Uterus (tissue), 4 donors: ENCODE results near the gene RPS16. TPM values are rescaled to one million over a fixed set of nuclear protein-coding genes. Genes with fewer than 3 reads are reported as not detected.

Source experiments
- DNase-seq, 2 donors: peaks; one replicate each; pipeline ENCODE4 v3.0.0-alpha.2; 2019 to 2020
- H3K27ac ChIP-seq, 2 donors: fragments of 200-600 bp; sonication (generic); 1 replicate in 1 of 2; 2 replicates in 1 of 2; pipeline ENCODE4 v1.5.1; 2016 to 2018
- H3K27me3 ChIP-seq, 2 donors: fragments of 200-600 bp; sonication (generic); one replicate each; pipeline ENCODE4 v1.5.1; 2018 to 2019; ENCODE audit warnings: control low read depth in 1 of 2
- H3K36me3 ChIP-seq, 2 donors: fragments of 200-600 bp; sonication (generic); one replicate each; pipeline ENCODE4 v1.5.1; 2019; ENCODE audit warnings: control low read depth in 1 of 2
- H3K4me1 ChIP-seq, 2 donors: fragments of 200-600 bp; sonication (generic); one replicate each; pipeline ENCODE4 v1.5.1; 2018 to 2019; ENCODE audit warnings: control low read depth in 1 of 2
- H3K4me3 ChIP-seq, 2 donors: fragments of 200-600 bp; sonication (generic); 1 replicate in 1 of 2; 2 replicates in 1 of 2; pipeline ENCODE4 v1.5.1; 2018 to 2019; ENCODE audit warnings: mild to moderate bottlenecking in 1 of 2
- H3K9me3 ChIP-seq, 2 donors: fragments of 200-600 bp; sonication (generic); one replicate each; pipeline ENCODE4 v1.5.1; 2019; ENCODE audit warnings: control low read depth in 1 of 2
- CTCF ChIP-seq, 4 experiments: fragments of 200-600 bp in 2 of 4; fragments of 450-650 bp in 2 of 4; sonication (generic) in 2 of 4; IDR thresholded peaks; one replicate each; pipeline ENCODE4 v1.5.1; 2016 to 2019; ENCODE audit warnings: antibody characterized with exemption in 4 of 4, mild to moderate bottlenecking in 2 of 4, moderate library complexity in 1 of 4
- POLR2A ChIP-seq, 2 donors: fragments of 450-650 bp; IDR thresholded peaks; one replicate each; pipeline ENCODE4 v1.6.1; 2016; ENCODE audit warnings: antibody characterized with exemption in 2 of 2, mild to moderate bottlenecking in 1 of 2, moderate library complexity in 1 of 2
- intact Hi-C: fragments of 100-400 bp; cut with DNase I; formaldehyde crosslinking; loops from one replicate; pipeline ENCODE4 v1.15.1; 2023; ENCODE audit warnings: low total_unique reads
- total RNA-seq, 4 donors: library from RNA; depleted of rRNA in 3 of 4; stranded (reverse); fragments of >200 nt in 3 of 4; gene quantifications; one replicate each; pipeline versions ENCODE4 v1.1.0 to v1.2.4, GENCODE V29; 2014 to 2023
- donor health status: DM: yes; HTN: yes; CAD: no.

RPS16 gene
- total RNA-seq, 4 donors from 2014 or later = 50.5 to 6,434 (median 2,757) TPM

GRCh38 chr19:39422020-39422419 lies 13.7 kb downstream of the RPS16 start:
- H3K4me1 ChIP-seq = peaks cover 0 to 3% of the 10 kb centered on the region in 2 donors
- no peaks in the 10 kb centered on the region for H3K27me3 ChIP-seq
- no peak for DNase-seq
- no peak overlapping the region for H3K4me3 ChIP-seq
- no peak overlapping the region for H3K27ac ChIP-seq
- intact Hi-C loops = no loop called here
- TF ChIP-seq POLR2A (IDR thresholded peaks at IDR 0.05) = no peak
- no peak for TF ChIP-seq CTCF (IDR thresholded peaks at IDR 0.05)
- no peaks in the 10 kb centered on the region for H3K9me3 ChIP-seq
- no peaks in the 10 kb centered on the region for H3K36me3 ChIP-seq

GRCh38 chr19:39420769-39421168 lies 15.0 kb downstream of the RPS16 start:
- no peak overlapping the region for H3K27ac ChIP-seq
- H3K36me3 ChIP-seq = no peaks in the 10 kb centered on the region

DNA sequence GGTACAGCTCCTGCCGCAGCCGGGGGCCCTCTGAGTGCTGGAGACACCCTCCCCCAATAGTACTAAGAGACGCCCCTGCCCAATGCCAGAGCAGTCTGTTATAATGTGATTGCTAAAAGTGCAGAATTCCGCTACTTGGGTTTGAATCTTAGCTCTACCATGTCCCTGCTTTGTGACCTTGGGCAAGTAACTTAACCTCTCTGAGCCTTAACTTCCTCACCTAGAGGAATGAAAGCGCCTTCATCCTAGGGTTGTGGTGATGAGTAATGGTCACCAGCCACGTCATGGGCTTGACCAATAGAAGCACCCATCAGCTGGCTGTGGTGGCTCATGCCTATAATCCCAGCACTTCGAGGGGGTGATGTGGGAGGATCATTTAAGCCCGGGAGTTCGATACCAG lies 16.7 kb downstream of the RPS16 start:
- Histone ChIP-seq H3K27ac (no peak overlapping the region), H3K27me3 (no peaks in the 10 kb centered on the region), H3K36me3 (no peaks in the 10 kb centered on the region), H3K4me1 (peaks cover 0 to 20% of the 10 kb centered on the region in 2 donors), H3K9me3 (no peaks in the 10 kb centered on the region), H3K4me3 (no peak overlapping the region)
- intact Hi-C loops = no loop called here
- TF ChIP-seq CTCF (IDR thresholded peaks at IDR 0.05) = no peak
- TF ChIP-seq POLR2A (IDR thresholded peaks at IDR 0.05) = no peak
- DNase-seq = no peak

More at GRCh38 chr19:39420769-39421168, 15.0 kb downstream of the RPS16 start:
- intact Hi-C loops = no loop called here
- Histone ChIP-seq H3K27me3 (no peaks in the 10 kb centered on the region), H3K9me3 (no peaks in the 10 kb centered on the region), H3K4me1 (peaks cover 0 to 3% of the 10 kb centered on the region in 2 donors), H3K4me3 (no peak overlapping the region)
- no peak for DNase-seq
- TF ChIP-seq POLR2A (IDR thresholded peaks at IDR 0.05) = no peak
- TF ChIP-seq CTCF (IDR thresholded peaks at IDR 0.05) = no peak

- Histone ChIP-seq H3K36me3 (no peaks in the 10 kb centered on the region), H3K4me3 (no peak overlapping the region), H3K4me1 (peaks cover 0 to 20% of the 10 kb centered on the region in 2 donors), H3K9me3 (no peaks in the 10 kb centered on the region), H3K27me3 (no peaks in the 10 kb centered on the region), H3K27ac (no peak overlapping the region)
- DNase-seq = no peak
- TF ChIP-seq POLR2A (IDR thresholded peaks at IDR 0.05) (no peak), CTCF (IDR thresholded peaks at IDR 0.05) (no peak)
- intact Hi-C loops = no loop called here
Measured at GRCh38 chr19:39417463-39418181, 18.1 kb downstream of the RPS16 start.
